ENCODE measurements around the gene CIZ1.

DNA sequence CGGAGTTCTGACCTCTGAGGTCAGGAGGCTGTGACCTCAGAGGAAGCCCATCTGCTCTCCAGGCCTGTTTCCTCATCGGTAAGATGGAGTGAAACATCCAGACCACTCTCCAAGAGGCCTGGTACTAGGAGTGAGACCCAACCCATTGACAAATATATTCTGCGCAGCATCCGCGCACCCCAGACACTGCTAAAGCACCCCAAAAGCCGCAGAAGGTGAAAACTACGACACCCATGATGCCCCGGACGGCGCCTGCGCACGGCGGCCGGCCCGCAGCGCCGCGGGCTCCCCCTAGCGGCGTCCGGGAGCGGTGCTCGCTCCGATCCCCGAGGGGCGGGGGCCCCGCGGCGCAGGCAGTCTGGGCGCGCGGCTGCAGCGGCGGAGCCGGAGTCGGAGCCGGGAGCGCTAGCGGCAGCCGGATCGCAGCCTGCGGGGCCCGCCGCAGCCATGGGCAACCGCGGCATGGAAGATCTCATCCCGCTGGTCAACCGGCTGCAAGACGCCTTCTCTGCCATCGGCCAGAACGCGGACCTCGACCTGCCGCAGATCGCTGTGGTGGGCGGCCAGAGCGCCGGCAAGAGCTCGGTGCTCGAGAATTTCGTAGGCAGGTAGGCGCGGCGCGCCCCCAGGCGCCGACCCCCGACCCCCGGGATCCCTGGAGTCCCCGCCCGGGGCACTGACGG lies 11.8 kb upstream of the CIZ1 start, which contains the start of gene DNM1:
- no peak for TF ChIP-seq POLR2A (IDR thresholded peaks at IDR 0.05)
- TF ChIP-seq, protein P1, sequence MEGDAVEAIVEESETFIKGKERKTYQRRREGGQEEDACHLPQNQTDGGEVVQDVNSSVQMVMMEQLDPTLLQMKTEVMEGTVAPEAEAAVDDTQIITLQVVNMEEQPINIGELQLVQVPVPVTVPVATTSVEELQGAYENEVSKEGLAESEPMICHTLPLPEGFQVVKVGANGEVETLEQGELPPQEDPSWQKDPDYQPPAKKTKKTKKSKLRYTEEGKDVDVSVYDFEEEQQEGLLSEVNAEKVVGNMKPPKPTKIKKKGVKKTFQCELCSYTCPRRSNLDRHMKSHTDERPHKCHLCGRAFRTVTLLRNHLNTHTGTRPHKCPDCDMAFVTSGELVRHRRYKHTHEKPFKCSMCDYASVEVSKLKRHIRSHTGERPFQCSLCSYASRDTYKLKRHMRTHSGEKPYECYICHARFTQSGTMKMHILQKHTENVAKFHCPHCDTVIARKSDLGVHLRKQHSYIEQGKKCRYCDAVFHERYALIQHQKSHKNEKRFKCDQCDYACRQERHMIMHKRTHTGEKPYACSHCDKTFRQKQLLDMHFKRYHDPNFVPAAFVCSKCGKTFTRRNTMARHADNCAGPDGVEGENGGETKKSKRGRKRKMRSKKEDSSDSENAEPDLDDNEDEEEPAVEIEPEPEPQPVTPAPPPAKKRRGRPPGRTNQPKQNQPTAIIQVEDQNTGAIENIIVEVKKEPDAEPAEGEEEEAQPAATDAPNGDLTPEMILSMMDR (IDR thresholded peaks at IDR 0.05) = peak; percentile 96 to 98
- no peak for TF ChIP-seq POLR2AphosphoS5 (IDR thresholded peaks at IDR 0.05)

Measured in suprapubic skin (tissue), 4 donors.